ENCODE measurements around the gene DNAH6.
"Not testable (repeated sequence)": the region's sequence is repeated elsewhere in the genome, so short reads cannot be mapped to it uniquely, and the experiment has no call there.

Gene DNAH6

GRCh38 chr2:84839851-84840250 is 323.6 kb downstream of the DNAH6 start:
- no peak for DNase-seq (ENCODE audit: low spot score)

GRCh38 chr2:84840306-84840705 is 324.0 kb downstream of the DNAH6 start:
- DNase-seq (ENCODE audit: low spot score): peak; percentile 14

- no peak for DNase-seq (ENCODE audit: low spot score)
Observed at GRCh38 chr2:84841577-84841976, 325.3 kb downstream of the DNAH6 start.

GRCh38 chr2:84844141-84844540 is 327.8 kb downstream of the DNAH6 start:
- DNase-seq (ENCODE audit: low spot score): no peak

- DNase-seq (ENCODE audit: low spot score): no peak
Observed at GRCh38 chr2:84846041-84846663, 329.9 kb downstream of the DNAH6 start.

GRCh38 chr2:84846741-84847142 is 330.4 kb downstream of the DNAH6 start:
- no peak for DNase-seq (ENCODE audit: low spot score)

- DNase-seq (ENCODE audit: low spot score): no peak
Observed at GRCh38 chr2:84847326-84848050, 331.2 kb downstream of the DNAH6 start.

GRCh38 chr2:84849271-84849952 is 333.1 kb downstream of the DNAH6 start:
- peak; percentile 14 for DNase-seq (ENCODE audit: low spot score)

GRCh38 chr2:84850471-84850870 is 334.2 kb downstream of the DNAH6 start:
- DNase-seq (ENCODE audit: low spot score): no peak

- DNase-seq (ENCODE audit: low spot score): no peak
Observed at GRCh38 chr2:84851876-84852275, 335.6 kb downstream of the DNAH6 start.

GRCh38 chr2:84854850-84855249 is 338.6 kb downstream of the DNAH6 start:
- no peak for DNase-seq (ENCODE audit: low spot score)

- no peak for DNase-seq (ENCODE audit: low spot score)
Observed at GRCh38 chr2:84855731-84856130, 339.4 kb downstream of the DNAH6 start.

- no peak for DNase-seq (ENCODE audit: low spot score)
Observed at GRCh38 chr2:84856787-84857186, 340.5 kb downstream of the DNAH6 start.

GRCh38 chr2:84857566-84857965 is 341.3 kb downstream of the DNAH6 start:
- no peak for DNase-seq (ENCODE audit: low spot score)

- DNase-seq (ENCODE audit: low spot score): no peak
Observed at GRCh38 chr2:84858123-84858522, 341.8 kb downstream of the DNAH6 start.

GRCh38 chr2:84858937-84859336 is 342.6 kb downstream of the DNAH6 start:
- no peak for DNase-seq (ENCODE audit: low spot score)

GRCh38 chr2:84861539-84861938 is 345.2 kb downstream of the DNAH6 start:
- no peak for DNase-seq (ENCODE audit: low spot score)

- no peak for DNase-seq (ENCODE audit: low spot score)
Observed at GRCh38 chr2:84862006-84862405, 345.7 kb downstream of the DNAH6 start.

- peak; percentile 59 for DNase-seq (ENCODE audit: low spot score)
Observed at GRCh38 chr2:84865181-84865783, 349.0 kb downstream of the DNAH6 start.

GRCh38 chr2:84866122-84866521 is 349.8 kb downstream of the DNAH6 start:
- peak; percentile 39 for DNase-seq (ENCODE audit: low spot score)

- not testable (repeated sequence) for DNase-seq (ENCODE audit: low spot score)
Observed at GRCh38 chr2:84868327-84868726, 352.0 kb downstream of the DNAH6 start.

Measured in AG08395 (cell line).